Brain pericyte (primary cell): ENCODE measurements around the gene TUBGCP3.
"Not testable (repeated sequence)": the region's sequence is repeated elsewhere in the genome, so short reads cannot be mapped to it uniquely, and the experiment has no call there.

Experiments used
- DNase-seq: peaks from one replicate; pipeline ENCODE4 v3.0.0-alpha.2; 2012; ENCODE audit warnings: low read depth, low spot score

TUBGCP3 gene

DNA sequence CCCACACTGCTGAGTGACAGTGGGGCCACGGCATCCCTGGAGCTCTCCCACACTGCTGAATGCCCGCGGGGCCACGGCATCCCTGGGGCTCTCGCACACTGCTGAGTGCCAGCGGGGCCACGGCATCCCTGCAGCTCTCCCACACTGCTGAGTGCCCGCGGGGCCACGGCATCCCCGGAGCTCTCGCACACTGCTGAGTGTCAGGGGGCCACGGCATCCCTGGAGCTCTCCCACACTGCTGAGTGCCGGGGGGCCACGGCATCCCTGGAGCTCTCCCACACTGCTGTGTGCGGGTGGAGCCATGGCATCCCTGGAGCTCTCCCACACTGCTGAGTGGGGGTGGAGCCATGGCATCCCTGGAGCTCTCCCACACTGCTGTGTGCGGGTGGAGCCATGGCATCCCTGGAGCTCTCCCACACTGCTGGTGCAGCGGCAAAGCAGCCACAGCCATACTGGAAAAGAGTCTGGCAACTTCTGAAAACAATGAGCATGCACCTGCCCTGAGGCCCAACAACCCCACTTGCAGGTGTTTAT lies 8.6 kb downstream of the TUBGCP3 start:
- no peak for DNase-seq

DNA sequence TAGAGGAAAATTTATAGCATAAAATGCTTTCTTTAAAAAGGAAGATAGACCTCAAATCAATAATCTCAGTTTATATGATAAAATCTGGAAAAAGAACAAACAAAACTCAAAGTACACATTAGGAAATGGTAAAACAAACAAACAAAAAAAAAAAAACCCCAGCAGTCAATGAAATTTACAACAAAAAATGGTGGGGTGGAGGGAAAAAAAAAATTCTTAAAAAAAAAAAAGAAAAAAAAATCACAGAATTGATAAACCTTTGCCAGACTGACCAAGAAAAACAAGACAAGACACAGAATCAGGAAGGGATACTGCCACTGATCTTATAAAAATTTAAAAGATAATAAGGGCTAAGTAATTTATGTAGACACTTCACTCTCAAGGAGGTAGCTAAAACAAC lies 11.2 kb downstream of the TUBGCP3 start:
- no peak for DNase-seq

DNA sequence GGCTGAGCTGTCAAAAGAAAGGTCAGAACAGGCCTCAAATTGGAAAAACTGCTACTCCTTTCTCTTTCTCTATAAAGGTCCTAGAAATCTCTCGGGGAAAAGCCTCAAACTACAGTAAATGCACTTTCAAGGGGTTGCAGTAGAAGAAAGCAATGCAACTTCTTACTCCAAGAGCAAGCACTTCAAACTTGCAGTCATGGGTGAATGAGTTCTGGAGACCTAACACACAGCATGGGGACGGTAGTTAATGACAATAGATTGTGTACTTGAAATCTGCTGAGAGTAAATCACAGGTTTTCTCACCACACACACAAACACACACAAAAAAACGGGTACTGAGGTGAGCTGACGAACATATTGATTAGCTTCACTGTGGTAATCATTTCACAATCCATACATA lies 11.8 kb downstream of the TUBGCP3 start:
- DNase-seq = no peak

GRCh38 chr13:112575675-112576074 lies 12.3 kb downstream of the TUBGCP3 start:
- no peak for DNase-seq

GRCh38 chr13:112574834-112575613 lies 12.9 kb downstream of the TUBGCP3 start:
- no peak for DNase-seq

GRCh38 chr13:112574416-112574815 lies 13.5 kb downstream of the TUBGCP3 start:
- DNase-seq = no peak

DNA sequence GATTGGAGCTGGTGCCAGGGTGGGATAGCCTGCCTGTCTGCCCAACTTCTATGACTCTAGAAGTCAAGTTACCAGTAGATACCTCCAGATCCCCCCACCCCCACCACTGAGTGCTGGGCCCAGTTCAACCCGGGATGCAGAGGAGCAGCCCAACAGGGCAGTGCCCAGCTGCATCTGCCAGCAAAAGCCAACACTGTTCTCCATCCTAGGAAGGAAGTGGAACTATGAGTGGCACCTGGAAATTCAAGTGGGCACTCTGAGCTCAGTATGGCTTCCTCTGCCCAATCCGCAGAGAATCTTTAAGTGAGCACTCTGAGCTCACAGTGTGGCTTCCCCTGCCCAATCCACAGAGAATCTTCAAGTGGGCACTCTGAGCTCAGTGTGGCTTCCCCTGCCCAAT lies 14.2 kb downstream of the TUBGCP3 start:
- no peak for DNase-seq

DNA sequence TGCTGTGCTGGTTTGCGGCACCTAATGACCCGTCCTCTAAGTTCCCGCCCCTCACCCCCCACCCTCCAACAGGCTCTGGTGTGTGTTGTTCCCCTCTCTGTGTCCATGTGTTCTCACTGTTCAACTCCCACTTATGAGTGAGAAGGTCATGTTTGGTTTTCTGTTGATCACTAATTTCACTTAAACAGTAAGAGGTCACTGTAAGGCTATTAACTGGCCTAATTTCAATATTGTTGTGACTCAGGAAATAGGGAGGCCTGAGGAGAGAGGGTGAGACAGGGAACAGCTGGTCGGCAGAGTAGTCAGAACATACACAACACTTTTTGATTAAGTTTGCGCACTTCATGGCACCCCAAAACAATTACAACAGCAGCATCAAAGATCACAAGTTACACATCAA lies 15.6 kb downstream of the TUBGCP3 start:
- DNase-seq = no peak

- DNase-seq = no peak
These were observed 18.1 kb downstream of the TUBGCP3 start for GRCh38 chr13:112569821-112570220.

GRCh38 chr13:112567161-112567862 lies 20.6 kb downstream of the TUBGCP3 start:
- no peak for DNase-seq

GRCh38 chr13:112562786-112563383 lies 25.1 kb downstream of the TUBGCP3 start:
- no peak for DNase-seq

GRCh38 chr13:112562254-112562653 lies 25.7 kb downstream of the TUBGCP3 start:
- no peak for DNase-seq

GRCh38 chr13:112561478-112561877 lies 26.5 kb downstream of the TUBGCP3 start:
- DNase-seq = no peak

- DNase-seq = no peak
These were observed 29.1 kb downstream of the TUBGCP3 start for GRCh38 chr13:112558696-112559418.

DNA sequence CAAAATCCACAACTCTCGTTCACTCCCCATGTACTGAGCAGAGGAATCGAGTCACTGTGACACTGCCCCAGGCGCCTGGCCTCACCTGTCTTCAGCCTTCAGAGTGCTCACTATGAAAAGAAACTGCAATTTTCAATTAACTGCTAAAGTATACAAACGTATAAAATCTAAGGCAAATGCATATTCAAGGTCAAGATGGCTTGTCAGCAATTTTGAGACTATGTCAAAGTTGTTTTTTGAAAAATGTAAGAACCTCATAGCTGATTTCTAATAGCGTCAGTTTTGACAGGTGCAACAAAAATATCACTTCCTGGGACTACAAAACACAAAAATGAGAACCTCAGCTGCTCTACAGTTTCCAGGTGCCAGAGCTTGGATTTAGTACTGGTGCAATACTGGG lies 31.4 kb downstream of the TUBGCP3 start:
- no peak for DNase-seq

DNA sequence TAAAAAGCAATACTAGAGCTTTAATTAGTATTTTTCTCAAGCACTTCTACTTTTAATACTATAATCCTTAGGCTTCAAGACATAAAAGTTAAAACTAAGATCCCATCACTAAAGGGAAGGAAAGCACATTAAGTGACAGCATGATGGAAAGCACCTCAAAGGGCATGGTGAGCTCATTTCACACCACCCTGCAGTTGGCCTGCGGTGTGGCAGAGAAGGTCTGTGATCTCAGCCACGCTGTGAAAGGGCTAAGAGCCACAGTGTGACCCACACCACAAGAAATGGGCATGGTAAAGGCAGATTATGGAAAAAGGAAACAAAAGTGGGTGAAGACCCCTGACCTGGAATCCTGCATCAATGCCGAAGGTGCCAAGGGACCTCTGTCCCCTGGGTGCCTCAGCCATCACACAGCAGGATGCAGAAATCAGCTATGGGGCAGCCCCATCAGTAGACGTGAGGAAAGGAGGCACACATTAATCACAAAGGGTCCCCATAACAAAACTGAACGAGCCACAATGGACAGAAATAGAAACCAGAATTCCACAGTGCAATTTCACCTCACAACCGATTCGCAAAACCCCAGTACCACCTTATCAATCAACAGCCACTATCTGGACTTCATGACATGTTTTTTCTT lies 33.6 kb downstream of the TUBGCP3 start:
- no peak for DNase-seq

DNA sequence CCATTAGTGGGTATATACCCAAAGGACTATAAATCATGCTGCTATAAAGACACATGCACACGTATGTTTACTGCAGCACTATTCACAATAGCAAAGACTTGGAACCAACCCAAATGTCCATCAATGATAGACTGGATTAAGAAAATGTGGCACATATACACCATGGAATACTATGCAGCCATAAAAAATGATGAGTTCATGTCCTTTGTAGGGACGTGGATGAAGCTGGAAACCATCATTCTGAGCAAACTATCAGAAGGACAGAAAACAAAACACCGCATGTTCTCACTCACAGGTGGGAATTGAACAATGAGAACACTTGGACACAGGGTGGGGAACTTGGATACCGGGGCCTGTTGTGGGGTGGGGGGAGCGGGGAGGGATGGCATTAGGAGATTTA lies 39.0 kb downstream of the TUBGCP3 start:
- not testable (repeated sequence) for DNase-seq

GRCh38 chr13:112545856-112546255 lies 42.1 kb downstream of the TUBGCP3 start:
- DNase-seq = no peak

DNA sequence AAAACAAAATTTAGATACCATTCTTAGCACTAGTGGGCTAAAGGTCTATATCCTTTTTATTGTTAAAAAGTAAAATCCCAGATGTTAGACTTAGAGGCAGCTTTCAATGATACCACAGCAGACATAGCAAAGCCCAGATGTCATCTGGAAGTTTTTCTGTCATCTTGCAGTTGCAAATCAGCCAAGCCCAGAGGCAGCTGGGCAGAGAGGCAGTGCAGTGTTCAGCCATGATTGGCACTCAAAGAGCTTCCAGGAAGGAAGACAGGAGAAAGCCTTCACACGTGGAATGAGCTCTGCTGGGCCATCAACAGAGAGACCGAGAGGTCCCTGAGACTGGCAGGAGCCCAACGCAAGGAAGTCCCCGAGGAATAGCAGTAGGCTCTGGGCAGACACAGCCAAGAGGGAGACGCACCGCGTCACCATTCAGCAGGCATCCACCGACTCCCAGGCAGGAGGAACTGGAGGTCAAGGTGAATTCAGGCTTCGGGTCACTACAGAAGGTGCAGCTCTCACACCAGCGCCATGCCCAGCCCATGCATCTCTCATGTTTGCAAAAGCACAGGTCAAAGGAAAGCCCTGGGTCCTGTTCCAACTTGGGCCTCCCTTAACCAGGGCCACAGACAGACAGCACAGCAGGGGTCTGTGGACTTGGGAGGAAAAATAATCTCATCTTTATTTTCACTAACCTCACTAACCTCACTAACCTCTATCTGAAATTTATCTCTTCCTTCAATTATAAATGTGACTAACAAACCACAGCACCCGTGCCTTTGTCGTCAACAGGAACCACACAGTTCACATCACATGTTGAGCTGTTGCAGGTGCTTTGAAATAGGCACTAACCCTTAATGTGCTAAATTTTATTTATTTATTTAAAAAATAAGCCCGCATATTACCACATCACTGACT lies 54.9 kb downstream of the TUBGCP3 start:
- DNase-seq = no peak

DNA sequence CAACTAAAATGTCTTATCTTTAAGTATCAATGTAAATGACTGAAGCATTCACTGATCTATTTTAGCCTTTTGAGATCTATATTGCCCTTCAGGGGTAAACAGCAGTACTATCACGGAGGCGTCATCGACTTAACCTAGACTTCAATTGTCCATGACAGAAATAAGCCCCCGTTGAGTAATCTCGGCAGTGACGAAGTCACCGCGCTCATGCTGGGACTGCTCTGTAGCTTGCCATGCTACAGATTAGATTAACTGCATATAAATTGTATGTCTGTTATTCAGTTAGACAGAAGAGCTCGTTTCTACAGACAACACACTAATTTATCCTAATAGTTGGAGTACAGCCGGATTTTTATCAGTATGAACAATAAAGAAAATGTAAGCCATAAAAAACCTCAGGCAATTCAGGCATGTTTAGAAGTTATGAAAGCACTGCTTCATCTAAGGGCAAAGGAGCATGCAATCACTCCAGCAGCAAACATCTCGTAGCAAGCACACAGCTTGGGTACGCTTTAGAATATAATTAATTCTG lies 56.6 kb downstream of the TUBGCP3 start:
- no peak for DNase-seq
